Liver (tissue), 9 donors: ENCODE data around the gene AGPAT3. TPM values are rescaled to one million over a fixed set of nuclear protein-coding genes. Genes with fewer than 3 reads are reported as not detected.

Experiments
- DNase-seq: peaks from one replicate; pipeline ENCODE4 v3.0.0-alpha.2; 2017; ENCODE audit warnings: low spot score
- H3K27ac ChIP-seq, 2 donors: one replicate each; pipeline ENCODE4 v1.7.0; 2013; ENCODE audit warnings: inconsistent platforms in 2 of 2, low read length in 2 of 2, control low read depth in 1 of 2, low read depth in 1 of 2, mild to moderate bottlenecking in 1 of 2
- H3K27me3 ChIP-seq, 4 donors: one replicate each; pipeline versions ENCODE4 v1.6.1 to v1.7.0; 2013; ENCODE audit warnings: low read length in 3 of 4, inconsistent platforms in 1 of 4, mild to moderate bottlenecking in 1 of 4, moderate library complexity in 1 of 4; ENCODE audit not compliant: control insufficient read depth in 4 of 4, insufficient read depth in 4 of 4
- H3K36me3 ChIP-seq, 4 donors: one replicate each; pipeline versions ENCODE4 v1.6.1 to v1.7.0; 2013; ENCODE audit warnings: low read length in 3 of 4, mild to moderate bottlenecking in 3 of 4, low read depth in 1 of 4, moderate library complexity in 1 of 4; ENCODE audit not compliant: control insufficient read depth in 4 of 4, insufficient read depth in 3 of 4
- H3K4me1 ChIP-seq, 4 donors: one replicate each; pipeline versions ENCODE4 v1.6.1 to v1.7.0; 2013; ENCODE audit warnings: low read length in 3 of 4, mild to moderate bottlenecking in 3 of 4, moderate library complexity in 1 of 4; ENCODE audit not compliant: control insufficient read depth in 4 of 4, insufficient read depth in 4 of 4
- H3K4me3 ChIP-seq, 3 donors: one replicate each; pipeline versions ENCODE4 v1.6.1 to v1.7.0; 2013; ENCODE audit warnings: low read length in 3 of 3, control low read depth in 1 of 3, low read depth in 1 of 3, mild to moderate bottlenecking in 1 of 3
- H3K9ac ChIP-seq, 2 donors: one replicate each; pipeline ENCODE4 v1.7.0; 2013; ENCODE audit warnings: low read length in 2 of 2, mild to moderate bottlenecking in 2 of 2, moderate library complexity in 2 of 2, control low read depth in 1 of 2, low read depth in 1 of 2
- H3K9me3 ChIP-seq, 4 donors: one replicate each; pipeline versions ENCODE4 v1.6.1 to v1.7.0; 2013; ENCODE audit warnings: low read length in 3 of 4; ENCODE audit not compliant: control insufficient read depth in 4 of 4
- ATF3 ChIP-seq: IDR thresholded peaks from 2 replicates; pipeline ENCODE4 v1.6.1; 2016; ENCODE audit warnings: antibody characterized with exemption
- CTCF ChIP-seq: fragments of 150-350 bp; IDR thresholded peaks from 2 replicates; pipeline ENCODE4 v1.5.1; 2017; ENCODE audit warnings: improper control_type of control experiment, low read depth, low read length; ENCODE audit not compliant: missing input control
- EGR1 ChIP-seq, 2 donors: IDR thresholded peaks; 2 replicates each; pipeline ENCODE4 v1.6.1; 2016 to 2018; ENCODE audit warnings: antibody characterized with exemption in 2 of 2, low read depth in 2 of 2
- FOXA1 ChIP-seq: IDR thresholded peaks from 2 replicates; pipeline ENCODE4 v1.6.1; 2016; ENCODE audit warnings: antibody characterized with exemption
- FOXA2 ChIP-seq: IDR thresholded peaks from 2 replicates; pipeline ENCODE4 v1.6.1; 2016; ENCODE audit warnings: antibody characterized with exemption
- GABPA ChIP-seq, 2 donors: IDR thresholded peaks in 1 of 2; conservative IDR thresholded peaks in 1 of 2; 2 replicates each; pipeline ENCODE4 v1.6.1; 2016; ENCODE audit warnings: antibody characterized with exemption in 2 of 2, mild to moderate bottlenecking in 1 of 2, moderate library complexity in 1 of 2
- HNF4A ChIP-seq, 2 donors: conservative IDR thresholded peaks; 2 replicates each; pipeline ENCODE4 v1.6.1; 2016; ENCODE audit warnings: antibody characterized with exemption in 2 of 2, mild to moderate bottlenecking in 2 of 2
- HNF4G ChIP-seq: IDR thresholded peaks from 2 replicates; pipeline ENCODE4 v1.6.1; 2016; ENCODE audit warnings: antibody characterized with exemption
- JUND ChIP-seq, 2 donors: IDR thresholded peaks; 2 replicates each; pipeline ENCODE4 v1.6.1; 2016; ENCODE audit warnings: antibody characterized with exemption in 2 of 2
- MAX ChIP-seq: IDR thresholded peaks from 2 replicates; pipeline ENCODE4 v1.6.1; 2016; ENCODE audit warnings: antibody characterized with exemption
- NR2F2 ChIP-seq: IDR thresholded peaks from 2 replicates; pipeline ENCODE4 v1.6.1; 2016; ENCODE audit warnings: antibody characterized with exemption
- RAD21 ChIP-seq, 2 donors: IDR thresholded peaks; 2 replicates each; pipeline ENCODE4 v1.6.1; 2016; ENCODE audit warnings: antibody characterized with exemption in 2 of 2, mild to moderate bottlenecking in 2 of 2
- REST ChIP-seq: IDR thresholded peaks from 2 replicates; pipeline ENCODE4 v1.6.1; 2016; ENCODE audit warnings: antibody characterized with exemption, mild to moderate bottlenecking
- RXRA ChIP-seq, 2 donors: IDR thresholded peaks; 2 replicates each; pipeline ENCODE4 v1.6.1; 2017 to 2018; ENCODE audit warnings: antibody characterized with exemption in 2 of 2, mild to moderate bottlenecking in 1 of 2
- SP1 ChIP-seq: IDR thresholded peaks from 2 replicates; pipeline ENCODE4 v1.6.1; 2018; ENCODE audit warnings: antibody characterized with exemption, mild to moderate bottlenecking
- TAF1 ChIP-seq: conservative IDR thresholded peaks from 2 replicates; pipeline ENCODE4 v1.6.1; 2016; ENCODE audit warnings: antibody characterized with exemption, mild to moderate bottlenecking
- YY1 ChIP-seq: IDR thresholded peaks from 2 replicates; pipeline ENCODE4 v1.6.1; 2016; ENCODE audit warnings: antibody characterized with exemption, mild to moderate bottlenecking
- ZBTB33 ChIP-seq: IDR thresholded peaks from 2 replicates; pipeline ENCODE4 v1.6.1; 2016; ENCODE audit warnings: antibody characterized with exemption
- WGBS: extraction: QIAGEN DNeasy Blood & Tissue Kit; methylation state at CpG from one replicate; pipeline ENCODE4 v1.1.7; 2013; 5-methylcytosine and 5-hydroxymethylcytosine counted together
- polyA plus RNA-seq, 2 donors: library from polyadenylated mRNA; stranded (reverse) in 1 of 2; unstranded in 1 of 2; fragments of 200-250 nt in 1 of 2; fragments of >200 nt in 1 of 2; fragmentation: Nextera tagmentation in 1 of 2; extraction: Ambion mirVana in 1 of 2; gene quantifications; one replicate each; pipeline versions ENCODE4 v1.2.1 to v1.2.3, GENCODE V29; 2013 to 2015
- total RNA-seq, 2 donors: library from RNA; depleted of rRNA; stranded (reverse); fragments of >200 nt; gene quantifications; one replicate each; pipeline ENCODE4 v1.2.3, GENCODE V29; 2014
- donor health status: healthy.
- donor health status: healthy.
- donor health status: healthy.
- donor health status: healthy.
- donor health status: healthy.

Gene AGPAT3
- total and polyA plus RNA-seq, 4 donors: 32.3 to 148 (median 59.8) TPM

GRCh38 chr21:43970551-43970950, 105.5 kb downstream of the AGPAT3 start:
- WGBS: 95% methylated on average over 18 of the region's 18 CpGs
- peaks cover 15 to 51% (median 25%) of the 10 kb centered on the region in 4 donors for H3K36me3 ChIP-seq
- TF ChIP-seq SP1 (no peak), ZBTB33 (no peak), TAF1 (no peak), FOXA2 (no peak), RXRA (IDR thresholded peaks at IDR 0.05) (no peak), CTCF (no peak), EGR1 (IDR thresholded peaks at IDR 0.05; ENCODE audit: low read depth in 2 of 2) (no peak)

GRCh38 chr21:43971201-43971991, 106.4 kb downstream of the AGPAT3 start:
- peak; percentile 48 for DNase-seq
- Histone ChIP-seq H3K36me3 (peaks cover 15 to 47% (median 22%) of the 10 kb centered on the region in 4 donors), H3K27ac (no peak overlapping the region), H3K4me3 (no peak overlapping the region), H3K9ac (no peak overlapping the region), H3K4me1 (peaks cover 0 to 8% (median 2%) of the 10 kb centered on the region in 4 donors), H3K9me3 (no peaks in the 10 kb centered on the region), H3K27me3 (no peaks in the 10 kb centered on the region)
- 68% methylated on average over 29 of the region's 29 CpGs for whole genome bisulfite sequencing
- TF ChIP-seq RAD21 (IDR thresholded peaks at IDR 0.05) (peak in 1 of 2 donors; percentile 17), JUND (IDR thresholded peaks at IDR 0.05) (no peak), NR2F2 (no peak), REST (no peak), CTCF (no peak), SP1 (no peak), FOXA1 (no peak), HNF4A (conservative IDR thresholded peaks at IDR 0.05) (peak in 1 of 2 donors; percentile 12), ATF3 (peak; percentile 11), GABPA (IDR thresholded peaks at IDR 0.05 in 1 of 2, conservative IDR thresholded peaks at IDR 0.05 in 1 of 2) (no peak), RXRA (IDR thresholded peaks at IDR 0.05) (peak; percentile 74 to 90), FOXA2 (no peak), MAX (no peak), ZBTB33 (no peak), YY1 (no peak), TAF1 (no peak), EGR1 (IDR thresholded peaks at IDR 0.05; ENCODE audit: low read depth in 2 of 2) (no peak), HNF4G (no peak)

More at GRCh38 chr21:43970551-43970950, 105.5 kb downstream of the AGPAT3 start:
- no peaks in the 10 kb centered on the region for H3K27me3 ChIP-seq
- DNase-seq: no peak
- no peaks in the 10 kb centered on the region for H3K9me3 ChIP-seq
- no peak overlapping the region for H3K4me3 ChIP-seq
- no peak overlapping the region for H3K9ac ChIP-seq
- H3K4me1 ChIP-seq: peaks cover 0 to 8% (median 2%) of the 10 kb centered on the region in 4 donors
- H3K27ac ChIP-seq: no peak overlapping the region
